Lower lobe of right lung (tissue), 2 donors: ENCODE measurements around the gene ECHS1. TPM values are rescaled to one million over a fixed set of nuclear protein-coding genes. Genes with fewer than 3 reads are reported as not detected.

Experiments
- ATAC-seq, 2 donors: fragments of 200-7000 bp; cut with Tn5 transposase; one replicate each; pipeline ENCODE4 v1.9.1; 2020 to 2022; ENCODE audit warnings: mild to moderate bottlenecking in 2 of 2, moderate library complexity in 2 of 2
- DNase-seq: peaks from one replicate; pipeline ENCODE4 v3.0.0-alpha.2; 2020
- H3K27ac ChIP-seq: fragments of 200-600 bp; one replicate; pipeline ENCODE4 v1.8.0; 2022
- H3K27me3 ChIP-seq: fragments of 200-600 bp; one replicate; pipeline ENCODE4 v1.8.0; 2022; ENCODE audit warnings: low read depth
- H3K36me3 ChIP-seq: fragments of 200-600 bp; one replicate; pipeline ENCODE4 v1.8.0; 2022; ENCODE audit warnings: mild to moderate bottlenecking
- H3K4me1 ChIP-seq: fragments of 200-600 bp; one replicate; pipeline ENCODE4 v1.8.0; 2022
- H3K4me3 ChIP-seq: fragments of 200-600 bp; one replicate; pipeline ENCODE4 v1.8.0; 2022; ENCODE audit warnings: mild to moderate bottlenecking
- H3K9me3 ChIP-seq: fragments of 200-600 bp; one replicate; pipeline ENCODE4 v1.8.0; 2022
- intact Hi-C: fragments of 100-400 bp; cut with DNase I; formaldehyde crosslinking; loops from one replicate; pipeline ENCODE4 v1.11.0; 2022
- total RNA-seq: library from RNA; stranded (reverse); fragmentation: NEBNext Ultra II Directional; extraction: Animal tissue kit (Norgen Biotek cat#: 25700); gene quantifications from one replicate; pipeline ENCODE4 v1.2.1, GENCODE V29; 2021
- TF ChIP-seq, protein P1 (sequence below): fragments of 200-600 bp; IDR thresholded peaks from one replicate; pipeline ENCODE4 v1.8.0; 2022; ENCODE audit warnings: antibody characterized with exemption, mild to moderate bottlenecking
- donor health status: DM: no; HTN: yes; CAD: no; lungs with severe emphysema.

The ECHS1 gene
- total RNA-seq, 1 donor from 2014 or later = 59.5 TPM

DNA sequence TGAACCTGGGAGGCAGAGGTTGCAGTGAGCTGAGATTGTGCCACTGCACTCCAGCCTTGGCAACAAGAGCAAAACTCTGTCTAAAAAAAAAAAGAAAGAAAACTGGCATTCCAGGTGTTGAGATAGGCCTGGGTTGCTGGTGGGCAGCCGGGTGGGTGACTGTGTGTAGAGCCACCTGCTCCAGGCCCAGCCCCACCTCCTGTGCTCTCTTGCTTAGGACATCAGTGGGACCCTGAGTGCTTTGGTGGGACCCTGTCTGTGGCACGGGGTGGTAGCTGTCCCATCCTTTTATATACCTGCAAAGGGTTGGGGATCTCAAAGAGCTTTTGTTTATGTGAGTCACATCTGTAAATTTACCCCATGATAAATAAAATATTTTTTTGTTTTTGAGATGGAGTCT lies 12.1 kb upstream of the ECHS1 start:
- peak; percentile 37 for DNase-seq
- Histone ChIP-seq H3K36me3 (peaks cover 9% of the 10 kb centered on the region), H3K9me3 (no peaks in the 10 kb centered on the region), H3K4me3 (no peak overlapping the region), H3K27me3 (no peaks in the 10 kb centered on the region), H3K4me1 (peaks cover 3% of the 10 kb centered on the region), H3K27ac (no peak overlapping the region)
- intact Hi-C loops = no loop called here
- TF ChIP-seq, protein P1, sequence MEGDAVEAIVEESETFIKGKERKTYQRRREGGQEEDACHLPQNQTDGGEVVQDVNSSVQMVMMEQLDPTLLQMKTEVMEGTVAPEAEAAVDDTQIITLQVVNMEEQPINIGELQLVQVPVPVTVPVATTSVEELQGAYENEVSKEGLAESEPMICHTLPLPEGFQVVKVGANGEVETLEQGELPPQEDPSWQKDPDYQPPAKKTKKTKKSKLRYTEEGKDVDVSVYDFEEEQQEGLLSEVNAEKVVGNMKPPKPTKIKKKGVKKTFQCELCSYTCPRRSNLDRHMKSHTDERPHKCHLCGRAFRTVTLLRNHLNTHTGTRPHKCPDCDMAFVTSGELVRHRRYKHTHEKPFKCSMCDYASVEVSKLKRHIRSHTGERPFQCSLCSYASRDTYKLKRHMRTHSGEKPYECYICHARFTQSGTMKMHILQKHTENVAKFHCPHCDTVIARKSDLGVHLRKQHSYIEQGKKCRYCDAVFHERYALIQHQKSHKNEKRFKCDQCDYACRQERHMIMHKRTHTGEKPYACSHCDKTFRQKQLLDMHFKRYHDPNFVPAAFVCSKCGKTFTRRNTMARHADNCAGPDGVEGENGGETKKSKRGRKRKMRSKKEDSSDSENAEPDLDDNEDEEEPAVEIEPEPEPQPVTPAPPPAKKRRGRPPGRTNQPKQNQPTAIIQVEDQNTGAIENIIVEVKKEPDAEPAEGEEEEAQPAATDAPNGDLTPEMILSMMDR = no peak
- no peak for ATAC-seq

DNA sequence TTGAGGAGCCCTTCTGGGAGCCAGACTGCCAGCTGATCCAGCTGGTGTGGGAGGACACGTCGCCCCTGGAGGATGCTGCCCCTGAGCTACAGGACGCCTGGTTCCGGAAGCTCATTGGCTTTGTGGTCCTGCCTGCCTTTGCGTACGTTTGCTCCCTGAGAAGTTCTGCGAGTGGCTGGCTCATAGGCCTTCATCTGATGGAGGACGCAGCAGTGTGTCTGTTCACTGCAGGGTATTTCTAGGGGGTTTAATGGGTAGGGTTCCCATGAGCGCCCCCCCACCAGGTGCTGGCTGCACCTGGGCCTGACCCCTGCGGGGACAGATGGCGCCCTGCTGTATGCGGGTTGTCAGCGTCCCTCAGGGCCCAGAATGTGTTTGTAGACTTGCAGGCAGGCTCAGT lies 10.9 kb upstream of the ECHS1 start:
- TF ChIP-seq, protein P1 = no peak
- H3K27me3 ChIP-seq = no peaks in the 10 kb centered on the region
- no peak overlapping the region for H3K4me3 ChIP-seq
- H3K4me1 ChIP-seq = peaks cover 11% of the 10 kb centered on the region
- no peak for ATAC-seq
- H3K36me3 ChIP-seq = peaks cover 9% of the 10 kb centered on the region
- H3K9me3 ChIP-seq = no peaks in the 10 kb centered on the region
- peak; percentile 20 for DNase-seq
- intact Hi-C loops = no loop called here
- H3K27ac ChIP-seq = no peak overlapping the region

DNA sequence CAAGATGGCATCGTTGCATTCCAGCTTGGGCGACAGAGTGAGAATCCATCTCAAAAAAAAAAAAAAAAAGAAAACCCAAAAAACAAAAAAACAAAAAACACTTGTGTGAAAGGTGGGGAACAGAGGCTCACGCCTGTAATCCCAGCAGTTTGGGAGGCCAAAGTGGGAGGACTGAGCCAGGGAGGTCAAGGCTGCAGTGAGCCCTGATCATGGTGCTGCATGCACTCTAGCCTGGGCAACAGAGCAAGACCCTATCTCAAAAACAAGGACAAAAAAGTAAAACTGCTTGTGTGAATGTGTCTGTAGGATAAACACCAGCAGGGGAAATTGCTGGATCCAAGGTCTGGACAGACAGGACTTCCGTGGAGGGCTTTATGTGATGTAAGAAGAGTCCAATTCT lies 10.4 kb upstream of the ECHS1 start:
- intact Hi-C loops = no loop called here
- no peaks in the 10 kb centered on the region for H3K27me3 ChIP-seq
- ATAC-seq (no peak), DNase-seq (no peak)
- H3K9me3 ChIP-seq = no peaks in the 10 kb centered on the region
- H3K27ac ChIP-seq = no peak overlapping the region
- TF ChIP-seq, protein P1 = no peak
- no peak overlapping the region for H3K4me3 ChIP-seq
- H3K36me3 ChIP-seq = peaks cover 9% of the 10 kb centered on the region
- peaks cover 11% of the 10 kb centered on the region for H3K4me1 ChIP-seq

DNA sequence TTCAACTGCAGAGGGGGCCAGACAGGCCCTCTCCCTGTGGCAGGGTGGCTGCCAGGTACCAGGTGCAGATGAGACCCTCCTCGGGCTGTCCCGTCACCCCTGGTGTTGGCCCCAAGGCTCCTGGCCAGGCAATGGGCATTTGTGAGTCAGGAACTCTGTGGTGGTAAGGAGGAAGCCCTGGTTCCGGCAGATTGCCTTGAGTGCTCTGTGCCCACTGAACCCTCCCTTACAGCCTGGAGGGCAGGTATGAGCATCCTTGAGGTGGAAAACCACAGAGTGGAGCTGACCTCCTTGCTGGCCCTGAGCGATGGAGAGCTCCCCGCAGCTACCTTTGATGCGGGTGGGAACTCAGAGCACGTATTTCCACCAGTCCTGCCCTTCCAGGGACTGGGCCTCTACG lies 7.9 kb upstream of the ECHS1 start:
- intact Hi-C loops = no loop called here
- Histone ChIP-seq H3K9me3 (no peaks in the 10 kb centered on the region), H3K4me1 (peaks cover 20% of the 10 kb centered on the region), H3K36me3 (peaks cover 9% of the 10 kb centered on the region), H3K27me3 (no peaks in the 10 kb centered on the region), H3K4me3 (no peak overlapping the region), H3K27ac (no peak overlapping the region)
- TF ChIP-seq, protein P1 = no peak
- ATAC-seq = no peak
- DNase-seq = peak; percentile 43

DNA sequence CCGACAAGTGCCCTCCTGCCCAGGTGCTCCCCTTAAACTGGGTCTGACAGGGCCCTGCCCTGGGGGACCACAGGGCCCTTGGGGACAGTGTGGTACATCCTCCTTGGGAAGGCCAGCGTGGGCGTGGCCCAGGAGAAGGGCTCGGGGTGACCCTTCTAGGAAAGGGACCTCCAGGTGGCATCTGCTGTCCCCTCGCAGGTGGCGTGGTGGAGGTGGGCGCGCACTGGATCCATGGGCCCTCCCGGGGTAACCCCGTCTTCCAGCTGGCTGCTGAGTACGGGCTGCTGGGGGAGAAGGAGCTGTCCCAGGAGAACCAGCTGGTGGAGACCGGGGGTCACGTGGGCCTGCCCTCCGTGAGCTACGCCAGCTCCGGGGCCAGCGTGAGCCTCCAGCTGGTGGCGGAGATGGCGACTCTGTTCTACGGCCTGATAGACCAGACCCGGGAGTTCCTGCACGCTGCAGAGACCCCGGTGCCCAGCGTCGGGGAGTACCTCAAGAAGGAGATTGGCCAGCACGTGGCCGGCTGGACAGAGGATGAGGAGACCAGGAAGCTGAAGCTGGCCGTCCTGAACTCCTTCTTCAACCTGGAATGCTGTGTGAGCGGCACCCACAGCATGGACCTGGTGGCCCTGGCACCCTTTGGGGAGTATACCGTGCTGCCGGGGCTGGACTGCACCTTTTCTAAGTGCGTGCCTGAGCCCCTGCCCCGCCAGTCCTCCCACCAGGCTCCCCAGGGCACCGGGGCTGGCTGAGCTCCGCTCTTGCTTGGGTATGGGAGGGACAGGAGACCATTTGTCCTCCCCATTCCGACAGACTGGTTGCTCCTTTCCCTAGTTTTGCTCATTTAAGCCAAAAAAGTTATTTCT lies 6.9 kb upstream of the ECHS1 start:
- ATAC-seq (no peak), DNase-seq (peak; percentile 55)

More for the DNA sequence above, 6.9 kb upstream of the ECHS1 start:
- Histone ChIP-seq H3K9me3 (no peaks in the 10 kb centered on the region), H3K27ac (peak overlapping the region; percentile 76), H3K36me3 (peaks cover 9% of the 10 kb centered on the region), H3K4me1 (peaks cover 20% of the 10 kb centered on the region), H3K4me3 (peak overlapping the region; percentile 95), H3K27me3 (no peaks in the 10 kb centered on the region)
- TF ChIP-seq, protein P1 = no peak
- intact Hi-C loops = no loop called here
